ENCODE data around the gene MYO1B.

MYO1B gene

DNA sequence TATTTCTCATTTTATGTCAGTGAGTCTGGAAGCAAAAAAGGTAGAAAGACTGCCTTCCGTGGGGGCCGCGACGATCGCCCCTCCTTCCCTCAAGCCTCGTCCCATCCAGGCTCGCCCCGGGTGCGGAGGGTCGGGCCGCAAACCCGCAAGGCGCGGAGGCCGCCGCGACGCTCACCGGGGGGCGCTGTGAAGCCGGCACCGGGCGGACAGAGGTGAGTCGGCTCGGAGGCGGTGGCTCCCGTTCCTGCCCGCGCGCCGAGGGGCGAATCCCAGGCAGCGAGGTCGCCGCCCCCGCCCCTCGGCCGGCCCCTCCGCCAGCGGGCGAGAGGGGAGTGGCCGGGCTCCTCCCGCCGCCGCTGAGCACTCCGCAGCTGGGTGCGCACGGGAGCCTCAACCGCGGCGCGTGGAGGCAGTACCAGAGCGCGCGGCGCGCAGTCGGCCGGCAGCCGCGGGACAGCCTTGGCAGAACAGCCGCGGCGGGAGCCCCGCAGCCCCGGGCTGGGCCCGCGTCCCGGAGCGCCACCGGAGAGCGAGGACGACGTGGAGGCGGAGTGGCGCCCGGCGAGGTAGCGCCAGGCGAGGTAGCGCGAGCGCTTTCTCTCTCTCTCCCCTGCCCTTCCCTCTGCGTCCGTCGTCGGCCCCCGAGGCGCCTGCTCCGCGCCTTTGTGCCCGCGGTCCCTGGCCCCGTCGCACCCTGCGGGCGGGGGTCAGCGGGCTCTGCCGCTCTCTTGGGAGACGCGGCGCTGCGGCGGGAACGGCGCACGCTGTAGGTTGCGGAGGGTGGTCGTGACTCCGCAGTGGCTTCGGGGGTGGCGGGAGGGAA, at the start of gene MYO1B:
Gene MYO1B, plus strand, starts transcription at position 359 of the 823 bp plus-strand sequence. CDS start 31,492 bp downstream, outside the sequence.
- no peaks in the 10 kb centered on the region for H3K36me3 ChIP-seq (ENCODE audit: insufficient read depth, low read length)
- peak within 1 kb of the TSS; percentile 98 for H3K4me3 ChIP-seq (ENCODE audit: low read depth, low read length)
- peak within 1 kb of the TSS; percentile 72 for H3K27ac ChIP-seq (ENCODE audit: low read depth, low read length)
- H2AFZ ChIP-seq (ENCODE audit: low read length, unreplicated experiment), result peak within 1 kb of the TSS; percentile 83
- H3K27me3 ChIP-seq (ENCODE audit: insufficient read depth, low read length), result no peaks in the 10 kb centered on the region
- H3K79me2 ChIP-seq (ENCODE audit: control insufficient read depth, insufficient read depth, low read length, unreplicated experiment), result peaks cover 49% of the 10 kb centered on the region
- H3K4me1 ChIP-seq (ENCODE audit: control insufficient read depth, insufficient read depth, low read length, unreplicated experiment), result peaks cover 35% of the 10 kb centered on the region

DNA sequence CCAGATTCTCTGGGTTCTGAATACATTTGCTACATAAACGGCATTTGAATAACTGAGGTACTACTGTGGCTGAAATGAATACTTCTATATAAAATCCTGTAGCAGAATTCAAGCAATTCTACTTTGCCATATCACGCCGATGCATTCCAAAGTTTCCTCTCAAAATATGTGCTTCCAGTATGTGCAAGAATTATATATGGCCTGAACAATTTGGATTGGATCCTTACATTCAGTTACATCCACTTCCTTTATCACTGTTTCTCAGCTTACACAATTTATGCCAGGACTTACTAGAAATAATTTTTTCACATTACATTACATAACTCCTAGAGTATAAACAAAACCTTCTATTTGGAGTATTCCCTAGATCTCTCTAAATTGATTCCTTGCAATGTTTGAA, 48.1 kb upstream of the MYO1B start:
- H3K36me3 ChIP-seq (ENCODE audit: insufficient read depth, low read length), result no peaks in the 10 kb centered on the region
- H2AFZ ChIP-seq (ENCODE audit: low read length, unreplicated experiment), result no peak overlapping the region
- H3K4me3 ChIP-seq (ENCODE audit: low read depth, low read length), result no peak overlapping the region
- H3K27ac ChIP-seq (ENCODE audit: low read depth, low read length), result no peak overlapping the region
- no peaks in the 10 kb centered on the region for H3K27me3 ChIP-seq (ENCODE audit: insufficient read depth, low read length)
- H3K4me1 ChIP-seq (ENCODE audit: control insufficient read depth, insufficient read depth, low read length, unreplicated experiment), result peaks cover 19% of the 10 kb centered on the region
- H3K79me2 ChIP-seq (ENCODE audit: control insufficient read depth, insufficient read depth, low read length, unreplicated experiment), result no peaks in the 10 kb centered on the region

DNA sequence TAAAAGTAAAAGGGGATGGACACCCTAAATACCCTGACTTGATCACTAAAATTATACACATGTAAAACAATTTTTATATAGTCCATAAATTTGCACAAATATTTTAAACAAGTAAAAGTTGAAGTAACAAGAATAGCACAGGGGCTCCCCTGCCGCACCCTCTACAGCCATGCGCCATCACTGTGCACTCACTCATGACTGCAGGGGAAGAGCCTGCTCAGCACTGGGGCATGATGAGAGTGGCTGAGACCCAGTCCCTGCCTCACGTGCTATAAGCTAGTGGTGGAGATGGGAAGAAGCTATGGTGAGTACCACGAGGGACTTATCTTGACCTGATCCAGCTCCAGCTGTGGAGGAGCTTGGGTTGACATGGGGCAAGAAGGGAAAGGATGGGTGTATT, 46.9 kb upstream of the MYO1B start:
- Histone ChIP-seq H3K27me3 (ENCODE audit: insufficient read depth, low read length) (no peaks in the 10 kb centered on the region), H3K79me2 (ENCODE audit: control insufficient read depth, insufficient read depth, low read length, unreplicated experiment) (no peaks in the 10 kb centered on the region), H3K36me3 (ENCODE audit: insufficient read depth, low read length) (no peaks in the 10 kb centered on the region), H3K4me1 (ENCODE audit: control insufficient read depth, insufficient read depth, low read length, unreplicated experiment) (peaks cover 31% of the 10 kb centered on the region), H3K4me3 (ENCODE audit: low read depth, low read length) (no peak overlapping the region), H3K27ac (ENCODE audit: low read depth, low read length) (no peak overlapping the region), H2AFZ (ENCODE audit: low read length, unreplicated experiment) (no peak overlapping the region)

DNA sequence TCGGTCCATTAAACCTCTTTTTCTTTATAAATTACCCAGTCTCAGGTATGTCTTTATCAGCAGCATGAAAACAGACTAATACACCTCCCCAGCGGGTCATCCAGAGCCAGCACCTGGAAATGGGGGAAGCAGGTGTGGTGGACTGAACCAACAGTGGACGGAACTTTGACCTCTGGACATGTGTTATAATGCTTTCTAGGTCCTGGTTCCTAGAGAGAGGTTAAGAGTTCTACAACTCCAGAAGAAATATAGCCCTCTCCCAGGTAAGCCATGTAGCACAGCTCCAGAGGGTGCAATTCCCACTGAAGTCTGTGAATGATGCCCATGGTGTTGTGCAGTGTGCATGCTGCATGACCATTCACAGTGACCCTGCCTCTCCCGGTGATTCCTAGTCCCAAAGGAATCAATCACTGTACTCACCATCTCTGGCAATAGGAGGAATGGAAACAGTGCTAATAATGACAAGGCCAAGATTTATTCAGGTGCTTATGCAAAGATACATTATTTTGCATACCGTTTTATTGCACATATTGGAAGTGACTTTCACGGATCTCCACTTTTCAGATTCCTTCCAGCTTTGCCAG, 45.2 kb upstream of the MYO1B start:
- Histone ChIP-seq H3K4me1 (ENCODE audit: control insufficient read depth, insufficient read depth, low read length, unreplicated experiment) (peaks cover 22% of the 10 kb centered on the region), H3K4me3 (ENCODE audit: low read depth, low read length) (no peak overlapping the region), H2AFZ (ENCODE audit: low read length, unreplicated experiment) (no peak overlapping the region), H3K36me3 (ENCODE audit: insufficient read depth, low read length) (no peaks in the 10 kb centered on the region), H3K27me3 (ENCODE audit: insufficient read depth, low read length) (no peaks in the 10 kb centered on the region), H3K79me2 (ENCODE audit: control insufficient read depth, insufficient read depth, low read length, unreplicated experiment) (no peaks in the 10 kb centered on the region), H3K27ac (ENCODE audit: low read depth, low read length) (no peak overlapping the region)

DNA sequence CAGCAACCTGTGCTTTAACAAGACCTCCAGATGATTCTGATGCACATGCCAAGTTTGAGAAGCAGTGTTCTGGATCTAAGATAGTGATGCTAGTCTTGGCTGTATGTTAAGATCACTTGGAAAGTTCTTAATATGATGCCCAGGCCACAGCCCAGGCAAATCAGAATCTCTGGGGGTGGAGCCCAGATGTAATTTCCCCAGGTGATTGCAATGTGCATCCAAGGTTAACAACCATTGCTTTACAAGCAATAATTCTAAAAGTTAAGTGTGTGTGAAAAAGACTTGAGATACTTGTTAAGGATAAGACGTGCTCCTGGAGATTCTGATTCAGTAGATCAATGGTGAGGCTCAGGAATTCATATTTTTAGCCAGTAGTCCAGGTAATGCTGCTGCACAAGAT, 44.3 kb upstream of the MYO1B start:
- Histone ChIP-seq H3K4me1 (ENCODE audit: control insufficient read depth, insufficient read depth, low read length, unreplicated experiment) (peaks cover 22% of the 10 kb centered on the region), H3K27me3 (ENCODE audit: insufficient read depth, low read length) (no peaks in the 10 kb centered on the region), H3K79me2 (ENCODE audit: control insufficient read depth, insufficient read depth, low read length, unreplicated experiment) (no peaks in the 10 kb centered on the region), H3K27ac (ENCODE audit: low read depth, low read length) (no peak overlapping the region), H3K36me3 (ENCODE audit: insufficient read depth, low read length) (no peaks in the 10 kb centered on the region), H2AFZ (ENCODE audit: low read length, unreplicated experiment) (no peak overlapping the region), H3K4me3 (ENCODE audit: low read depth, low read length) (no peak overlapping the region)

DNA sequence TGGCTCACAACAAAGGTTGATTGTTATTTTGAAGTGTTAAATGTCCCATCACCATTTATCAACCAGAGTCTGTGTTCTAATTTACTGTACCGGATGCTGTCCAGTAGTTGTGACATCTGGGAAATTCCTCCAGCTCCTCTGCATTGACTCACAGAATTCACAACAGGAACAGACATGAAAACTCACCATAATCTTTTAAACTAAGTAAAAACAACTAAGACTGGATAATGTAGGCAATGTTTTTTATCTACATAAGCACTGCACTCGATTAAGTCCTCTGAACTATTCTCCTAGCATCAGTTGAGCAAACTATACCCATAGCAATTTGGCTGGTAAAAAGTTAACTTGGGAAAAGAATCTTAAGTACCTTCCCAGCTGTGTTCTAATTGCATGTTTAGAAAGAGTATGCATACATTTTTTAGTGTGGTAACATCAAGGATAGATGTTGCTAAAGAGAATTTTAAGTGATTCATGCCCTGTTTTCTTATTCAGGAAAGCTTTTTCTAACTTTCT, 42.9 kb upstream of the MYO1B start:
- no peaks in the 10 kb centered on the region for H3K36me3 ChIP-seq (ENCODE audit: insufficient read depth, low read length)
- H3K27me3 ChIP-seq (ENCODE audit: insufficient read depth, low read length), result no peaks in the 10 kb centered on the region
- peak overlapping the region; percentile 53 for H3K4me3 ChIP-seq (ENCODE audit: low read depth, low read length)
- no peaks in the 10 kb centered on the region for H3K79me2 ChIP-seq (ENCODE audit: control insufficient read depth, insufficient read depth, low read length, unreplicated experiment)
- peak overlapping the region; percentile 98 for H3K27ac ChIP-seq (ENCODE audit: low read depth, low read length)
- H3K4me1 ChIP-seq (ENCODE audit: control insufficient read depth, insufficient read depth, low read length, unreplicated experiment), result peaks cover 22% of the 10 kb centered on the region
- peak overlapping the region; percentile 16 for H2AFZ ChIP-seq (ENCODE audit: low read length, unreplicated experiment)

DNA sequence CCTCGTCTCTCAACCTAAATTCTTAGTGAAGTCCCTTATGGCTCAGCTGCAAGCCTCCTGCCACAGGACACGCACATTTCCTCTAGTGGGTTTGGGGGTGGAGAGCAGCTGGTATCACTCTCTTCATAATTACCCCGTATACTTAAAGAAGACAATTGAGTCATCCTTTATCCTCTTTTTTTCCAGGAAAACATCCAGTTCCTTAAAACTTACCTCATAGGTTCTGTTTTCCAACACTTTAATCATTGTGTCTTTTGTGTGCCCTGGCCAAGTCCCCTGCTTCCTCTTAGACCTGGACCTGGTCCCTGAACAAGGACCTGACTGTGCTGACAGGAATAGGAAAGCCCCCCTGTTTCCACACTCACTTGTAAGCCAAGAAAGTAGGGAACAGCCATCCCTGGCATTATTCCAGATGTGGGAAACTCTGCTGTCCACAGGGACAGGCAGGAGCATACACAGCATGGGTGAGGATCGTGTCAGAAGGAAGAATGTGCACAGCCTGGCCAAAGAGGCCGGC, 42.3 kb upstream of the MYO1B start:
- peak overlapping the region; percentile 53 for H3K4me3 ChIP-seq (ENCODE audit: low read depth, low read length)
- H3K27ac ChIP-seq (ENCODE audit: low read depth, low read length), result peak overlapping the region; percentile 98
- peaks cover 22% of the 10 kb centered on the region for H3K4me1 ChIP-seq (ENCODE audit: control insufficient read depth, insufficient read depth, low read length, unreplicated experiment)
- no peaks in the 10 kb centered on the region for H3K36me3 ChIP-seq (ENCODE audit: insufficient read depth, low read length)
- H3K27me3 ChIP-seq (ENCODE audit: insufficient read depth, low read length), result no peaks in the 10 kb centered on the region
- no peaks in the 10 kb centered on the region for H3K79me2 ChIP-seq (ENCODE audit: control insufficient read depth, insufficient read depth, low read length, unreplicated experiment)
- peak overlapping the region; percentile 68 for H2AFZ ChIP-seq (ENCODE audit: low read length, unreplicated experiment)

DNA sequence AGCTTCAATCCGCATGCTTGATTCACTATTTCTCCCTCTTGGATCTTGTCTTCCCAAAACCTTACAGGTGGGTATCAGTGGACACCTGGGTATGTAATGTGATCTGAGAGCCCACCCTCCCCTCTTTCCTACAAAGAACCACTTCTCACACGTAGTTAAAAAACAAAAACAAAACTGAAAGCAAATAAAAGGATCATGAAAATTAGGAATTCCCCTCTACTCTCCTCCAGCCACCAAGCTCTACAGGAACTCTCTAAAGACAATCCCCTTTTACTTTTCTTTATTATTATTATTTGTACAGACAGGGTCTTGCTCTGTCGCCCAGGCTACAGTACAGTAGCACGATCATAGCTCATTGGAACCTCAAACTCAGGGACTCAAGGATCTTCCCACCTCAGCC, 40.8 kb upstream of the MYO1B start:
- H3K79me2 ChIP-seq (ENCODE audit: control insufficient read depth, insufficient read depth, low read length, unreplicated experiment), result no peaks in the 10 kb centered on the region
- H2AFZ ChIP-seq (ENCODE audit: low read length, unreplicated experiment), result peak overlapping the region; percentile 47
- peak overlapping the region; percentile 45 for H3K27ac ChIP-seq (ENCODE audit: low read depth, low read length)
- H3K4me1 ChIP-seq (ENCODE audit: control insufficient read depth, insufficient read depth, low read length, unreplicated experiment), result peaks cover 22% of the 10 kb centered on the region
- H3K36me3 ChIP-seq (ENCODE audit: insufficient read depth, low read length), result no peaks in the 10 kb centered on the region
- no peaks in the 10 kb centered on the region for H3K27me3 ChIP-seq (ENCODE audit: insufficient read depth, low read length)
- H3K4me3 ChIP-seq (ENCODE audit: low read depth, low read length), result no peak overlapping the region

DNA sequence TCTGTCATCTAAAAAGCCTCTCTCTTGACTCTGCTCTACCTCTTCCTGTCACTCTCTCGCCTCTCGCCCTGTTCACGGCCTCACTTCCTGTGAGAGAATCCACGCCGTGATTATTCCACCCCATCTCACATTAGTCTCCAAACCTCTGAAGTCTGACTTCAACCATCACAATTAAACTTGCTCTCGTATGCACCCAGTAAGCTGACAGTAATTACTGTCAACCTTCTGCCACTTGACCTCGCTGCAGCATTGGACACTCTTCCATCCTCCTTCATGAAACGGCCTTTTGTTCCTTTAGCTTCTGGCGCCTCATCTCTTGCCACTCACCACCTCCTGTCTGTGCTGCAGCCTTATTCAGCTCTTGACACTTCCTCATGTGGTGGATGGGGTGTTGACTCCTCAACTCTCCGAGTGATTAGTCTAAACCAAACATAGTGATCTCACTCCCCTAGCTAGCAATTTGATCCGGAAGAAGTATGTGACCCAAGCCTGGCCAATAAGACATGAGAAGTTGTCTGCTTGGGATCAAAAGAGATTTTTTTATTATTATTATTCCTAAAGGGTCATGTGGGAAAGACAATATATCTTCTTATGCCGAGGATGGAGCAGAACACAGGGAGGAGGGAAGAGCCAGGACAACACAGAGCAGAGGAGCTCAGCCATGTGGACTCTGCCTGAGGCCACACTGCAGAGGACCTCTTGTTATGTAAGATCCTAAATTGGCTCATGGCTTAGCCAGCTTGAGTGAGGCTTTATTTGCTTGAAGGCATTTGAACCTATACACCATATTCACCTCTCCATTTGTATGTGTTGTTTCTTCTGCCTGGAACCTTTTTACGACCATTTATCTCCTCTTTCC, 38.4 kb upstream of the MYO1B start:
- peaks cover 15% of the 10 kb centered on the region for H3K4me1 ChIP-seq (ENCODE audit: control insufficient read depth, insufficient read depth, low read length, unreplicated experiment)
- H3K27ac ChIP-seq (ENCODE audit: low read depth, low read length), result no peak overlapping the region
- H3K36me3 ChIP-seq (ENCODE audit: insufficient read depth, low read length), result no peaks in the 10 kb centered on the region
- no peaks in the 10 kb centered on the region for H3K27me3 ChIP-seq (ENCODE audit: insufficient read depth, low read length)
- no peaks in the 10 kb centered on the region for H3K79me2 ChIP-seq (ENCODE audit: control insufficient read depth, insufficient read depth, low read length, unreplicated experiment)
- no peak overlapping the region for H2AFZ ChIP-seq (ENCODE audit: low read length, unreplicated experiment)
- H3K4me3 ChIP-seq (ENCODE audit: low read depth, low read length), result no peak overlapping the region

DNA sequence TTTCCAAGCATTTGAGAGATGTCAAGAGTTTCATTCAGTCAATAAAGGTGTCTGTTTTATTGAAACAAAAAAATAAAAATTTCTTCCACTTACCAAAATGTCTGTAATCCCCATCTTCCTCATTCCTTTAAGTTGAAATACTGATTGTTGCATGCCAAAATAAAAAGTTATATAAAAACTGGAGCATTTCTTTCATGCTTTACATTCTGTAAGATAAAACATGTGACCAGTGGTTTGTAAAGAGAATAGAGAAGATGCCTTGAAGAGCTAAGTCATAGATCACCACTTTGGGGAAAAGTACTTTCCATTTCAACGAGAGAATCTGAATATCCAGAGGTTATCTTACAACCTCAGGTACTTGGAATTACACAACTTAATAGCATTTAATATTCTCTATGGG, 35.9 kb upstream of the MYO1B start:
- no peaks in the 10 kb centered on the region for H3K36me3 ChIP-seq (ENCODE audit: insufficient read depth, low read length)
- no peak overlapping the region for H3K4me3 ChIP-seq (ENCODE audit: low read depth, low read length)
- no peaks in the 10 kb centered on the region for H3K79me2 ChIP-seq (ENCODE audit: control insufficient read depth, insufficient read depth, low read length, unreplicated experiment)
- H3K27ac ChIP-seq (ENCODE audit: low read depth, low read length), result no peak overlapping the region
- H2AFZ ChIP-seq (ENCODE audit: low read length, unreplicated experiment), result peak overlapping the region; percentile 54
- no peaks in the 10 kb centered on the region for H3K27me3 ChIP-seq (ENCODE audit: insufficient read depth, low read length)
- no peaks in the 10 kb centered on the region for H3K4me1 ChIP-seq (ENCODE audit: control insufficient read depth, insufficient read depth, low read length, unreplicated experiment)
